ENCODE measurements around the gene RUVBL2.

DNA sequence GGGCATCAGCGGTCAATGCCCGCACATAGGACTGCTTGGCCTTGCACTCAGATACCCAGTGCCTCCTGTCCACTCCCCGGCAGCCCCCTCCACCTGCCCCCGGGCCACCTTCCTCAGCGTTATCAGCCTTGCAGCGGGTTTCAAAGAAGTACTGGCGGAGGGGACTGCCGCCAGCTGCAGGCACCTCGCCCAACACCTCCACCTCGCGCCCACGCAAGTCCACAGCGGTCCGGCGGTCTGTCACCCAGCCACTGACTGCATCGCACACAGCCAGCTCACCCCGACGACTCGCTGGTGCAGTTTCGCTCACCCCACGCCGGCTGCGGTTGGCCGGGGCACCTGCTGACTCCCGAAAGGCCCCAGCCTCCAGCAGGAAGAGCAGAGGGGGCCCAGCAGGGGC is 67.8 kb downstream of the RUVBL2 start:
- TF ChIP-seq, protein P1, sequence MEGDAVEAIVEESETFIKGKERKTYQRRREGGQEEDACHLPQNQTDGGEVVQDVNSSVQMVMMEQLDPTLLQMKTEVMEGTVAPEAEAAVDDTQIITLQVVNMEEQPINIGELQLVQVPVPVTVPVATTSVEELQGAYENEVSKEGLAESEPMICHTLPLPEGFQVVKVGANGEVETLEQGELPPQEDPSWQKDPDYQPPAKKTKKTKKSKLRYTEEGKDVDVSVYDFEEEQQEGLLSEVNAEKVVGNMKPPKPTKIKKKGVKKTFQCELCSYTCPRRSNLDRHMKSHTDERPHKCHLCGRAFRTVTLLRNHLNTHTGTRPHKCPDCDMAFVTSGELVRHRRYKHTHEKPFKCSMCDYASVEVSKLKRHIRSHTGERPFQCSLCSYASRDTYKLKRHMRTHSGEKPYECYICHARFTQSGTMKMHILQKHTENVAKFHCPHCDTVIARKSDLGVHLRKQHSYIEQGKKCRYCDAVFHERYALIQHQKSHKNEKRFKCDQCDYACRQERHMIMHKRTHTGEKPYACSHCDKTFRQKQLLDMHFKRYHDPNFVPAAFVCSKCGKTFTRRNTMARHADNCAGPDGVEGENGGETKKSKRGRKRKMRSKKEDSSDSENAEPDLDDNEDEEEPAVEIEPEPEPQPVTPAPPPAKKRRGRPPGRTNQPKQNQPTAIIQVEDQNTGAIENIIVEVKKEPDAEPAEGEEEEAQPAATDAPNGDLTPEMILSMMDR (IDR thresholded peaks at IDR 0.05): no peak
- TF ChIP-seq POLR2A (IDR thresholded peaks at IDR 0.05): no peak

All from gastroesophageal sphincter (tissue), 3 donors.